HEK293 (cell line): ENCODE measurements around the gene ZNF79.

Experiments used
- KLF16 ChIP-seq: fragments of 450-650 bp; formaldehyde crosslinking; IDR thresholded peaks from 2 replicates; pipeline ENCODE4 v1.5.1; 2017; ENCODE audit warnings: missing biosample characterization, missing genetic modification characterization
- ZNF23 ChIP-seq: fragments of 450-650 bp; formaldehyde crosslinking; IDR thresholded peaks from 2 replicates; pipeline ENCODE4 v1.5.1; 2016; ENCODE audit warnings: missing biosample characterization, missing genetic modification characterization, borderline replicate concordance
- ZNF37A ChIP-seq: fragments of 450-650 bp; IDR thresholded peaks from 2 replicates; pipeline ENCODE4 v1.5.1; 2018; ENCODE audit warnings: missing biosample characterization, missing genetic modification characterization
- ZNF426 ChIP-seq: fragments of 450-650 bp; formaldehyde crosslinking; IDR thresholded peaks from 2 replicates; pipeline ENCODE4 v1.5.1; 2017; ENCODE audit warnings: missing biosample characterization, missing genetic modification characterization, mild to moderate bottlenecking, inconsistent platforms, moderate library complexity
- ZNF654 ChIP-seq: fragments of 450-650 bp; formaldehyde crosslinking; IDR thresholded peaks from 2 replicates; pipeline ENCODE4 v1.5.1; 2016; ENCODE audit warnings: low read depth, missing biosample characterization, missing genetic modification characterization
- TF ChIP-seq, protein P1 (sequence below): fragments of 450-650 bp; formaldehyde crosslinking; IDR thresholded peaks from 2 replicates; pipeline ENCODE4 v1.5.1; 2016; ENCODE audit warnings: missing biosample characterization, missing genetic modification characterization

DNA sequence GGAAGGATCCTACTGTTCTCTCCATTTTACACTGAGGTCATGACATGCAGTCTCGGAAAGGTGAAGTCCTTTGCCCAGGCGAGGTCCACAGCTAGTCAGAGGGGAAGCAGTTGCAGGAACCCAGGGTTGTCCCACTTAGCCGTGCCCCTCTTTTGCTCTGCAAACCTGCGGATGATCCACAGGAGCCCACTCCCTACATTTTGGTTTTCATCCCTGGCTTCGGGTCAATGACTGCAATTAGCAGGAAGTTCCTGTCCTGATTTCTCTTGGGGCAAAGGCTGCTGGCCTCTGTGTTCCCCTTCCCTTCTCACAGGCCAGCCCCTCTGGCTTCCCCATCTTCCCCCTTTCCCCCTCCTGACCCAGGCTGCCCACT lies 25.9 kb upstream of the ZNF79 start:
- TF ChIP-seq ZNF654 (tag by site-specific recombination) (no peak), ZNF23 (no peak), KLF16 (tag by site-specific recombination) (no peak), ZNF37A (tag by site-specific recombination) (no peak), ZNF426 (tag by site-specific recombination) (no peak)
- TF ChIP-seq, protein P1, sequence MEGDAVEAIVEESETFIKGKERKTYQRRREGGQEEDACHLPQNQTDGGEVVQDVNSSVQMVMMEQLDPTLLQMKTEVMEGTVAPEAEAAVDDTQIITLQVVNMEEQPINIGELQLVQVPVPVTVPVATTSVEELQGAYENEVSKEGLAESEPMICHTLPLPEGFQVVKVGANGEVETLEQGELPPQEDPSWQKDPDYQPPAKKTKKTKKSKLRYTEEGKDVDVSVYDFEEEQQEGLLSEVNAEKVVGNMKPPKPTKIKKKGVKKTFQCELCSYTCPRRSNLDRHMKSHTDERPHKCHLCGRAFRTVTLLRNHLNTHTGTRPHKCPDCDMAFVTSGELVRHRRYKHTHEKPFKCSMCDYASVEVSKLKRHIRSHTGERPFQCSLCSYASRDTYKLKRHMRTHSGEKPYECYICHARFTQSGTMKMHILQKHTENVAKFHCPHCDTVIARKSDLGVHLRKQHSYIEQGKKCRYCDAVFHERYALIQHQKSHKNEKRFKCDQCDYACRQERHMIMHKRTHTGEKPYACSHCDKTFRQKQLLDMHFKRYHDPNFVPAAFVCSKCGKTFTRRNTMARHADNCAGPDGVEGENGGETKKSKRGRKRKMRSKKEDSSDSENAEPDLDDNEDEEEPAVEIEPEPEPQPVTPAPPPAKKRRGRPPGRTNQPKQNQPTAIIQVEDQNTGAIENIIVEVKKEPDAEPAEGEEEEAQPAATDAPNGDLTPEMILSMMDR (tag by site-specific recombination) = no peak
